Measurements from ENCODE around the gene THBS3.

DNA sequence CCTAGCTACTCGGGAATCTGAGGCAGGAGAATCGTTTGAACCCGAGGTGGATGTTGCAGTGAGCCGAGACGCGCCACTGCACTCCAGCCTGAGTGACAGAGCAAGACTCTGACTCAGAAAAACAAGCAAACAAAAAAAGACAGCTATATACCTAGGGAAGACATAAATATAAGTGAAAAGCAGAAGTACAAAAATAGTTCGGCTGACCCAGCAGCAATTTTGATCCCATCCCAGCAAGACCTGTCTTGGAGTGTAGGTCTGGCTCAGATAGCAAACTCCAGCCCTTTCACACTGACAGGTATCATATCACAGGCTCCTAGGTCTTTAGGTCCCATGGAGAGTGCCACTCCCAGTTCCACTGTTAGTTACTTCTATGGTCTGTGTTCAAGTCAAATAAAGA, 15.3 kb upstream of the THBS3 start:
- TF ChIP-seq, protein P1, sequence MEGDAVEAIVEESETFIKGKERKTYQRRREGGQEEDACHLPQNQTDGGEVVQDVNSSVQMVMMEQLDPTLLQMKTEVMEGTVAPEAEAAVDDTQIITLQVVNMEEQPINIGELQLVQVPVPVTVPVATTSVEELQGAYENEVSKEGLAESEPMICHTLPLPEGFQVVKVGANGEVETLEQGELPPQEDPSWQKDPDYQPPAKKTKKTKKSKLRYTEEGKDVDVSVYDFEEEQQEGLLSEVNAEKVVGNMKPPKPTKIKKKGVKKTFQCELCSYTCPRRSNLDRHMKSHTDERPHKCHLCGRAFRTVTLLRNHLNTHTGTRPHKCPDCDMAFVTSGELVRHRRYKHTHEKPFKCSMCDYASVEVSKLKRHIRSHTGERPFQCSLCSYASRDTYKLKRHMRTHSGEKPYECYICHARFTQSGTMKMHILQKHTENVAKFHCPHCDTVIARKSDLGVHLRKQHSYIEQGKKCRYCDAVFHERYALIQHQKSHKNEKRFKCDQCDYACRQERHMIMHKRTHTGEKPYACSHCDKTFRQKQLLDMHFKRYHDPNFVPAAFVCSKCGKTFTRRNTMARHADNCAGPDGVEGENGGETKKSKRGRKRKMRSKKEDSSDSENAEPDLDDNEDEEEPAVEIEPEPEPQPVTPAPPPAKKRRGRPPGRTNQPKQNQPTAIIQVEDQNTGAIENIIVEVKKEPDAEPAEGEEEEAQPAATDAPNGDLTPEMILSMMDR (IDR thresholded peaks at IDR 0.05): no peak
- no peak for TF ChIP-seq POLR2A (IDR thresholded peaks at IDR 0.05)
